ENCODE results near the gene TARDBP. TPM values are rescaled to one million over a fixed set of nuclear protein-coding genes. Genes with fewer than 3 reads are reported as not detected.

TARDBP gene
- total RNA-seq, result 100 to 1,000 TPM; 126 to 243 (median 147) TPM
- polyA plus RNA-seq, result 100 to 1,000 TPM in 1 of 3 donors, 10 to 100 TPM in 2; 88.0 to 123 (median 92.4) TPM
- long read RNA-seq, donor 1, full-length matches to known transcripts, result 29 of 37 reads
- long read RNA-seq, donor 1, partial matches to known transcripts, result 8 of 37 reads
- long read RNA-seq, donor 1, other reads (novel, unspliced or antisense), result 0 of 37 reads
- long read RNA-seq, donor 2, full-length matches to known transcripts, result 30 of 35 reads
- long read RNA-seq, donor 2, partial matches to known transcripts, result 5 of 35 reads
- long read RNA-seq, donor 2, other reads (novel, unspliced or antisense), result 0 of 35 reads

DNA sequence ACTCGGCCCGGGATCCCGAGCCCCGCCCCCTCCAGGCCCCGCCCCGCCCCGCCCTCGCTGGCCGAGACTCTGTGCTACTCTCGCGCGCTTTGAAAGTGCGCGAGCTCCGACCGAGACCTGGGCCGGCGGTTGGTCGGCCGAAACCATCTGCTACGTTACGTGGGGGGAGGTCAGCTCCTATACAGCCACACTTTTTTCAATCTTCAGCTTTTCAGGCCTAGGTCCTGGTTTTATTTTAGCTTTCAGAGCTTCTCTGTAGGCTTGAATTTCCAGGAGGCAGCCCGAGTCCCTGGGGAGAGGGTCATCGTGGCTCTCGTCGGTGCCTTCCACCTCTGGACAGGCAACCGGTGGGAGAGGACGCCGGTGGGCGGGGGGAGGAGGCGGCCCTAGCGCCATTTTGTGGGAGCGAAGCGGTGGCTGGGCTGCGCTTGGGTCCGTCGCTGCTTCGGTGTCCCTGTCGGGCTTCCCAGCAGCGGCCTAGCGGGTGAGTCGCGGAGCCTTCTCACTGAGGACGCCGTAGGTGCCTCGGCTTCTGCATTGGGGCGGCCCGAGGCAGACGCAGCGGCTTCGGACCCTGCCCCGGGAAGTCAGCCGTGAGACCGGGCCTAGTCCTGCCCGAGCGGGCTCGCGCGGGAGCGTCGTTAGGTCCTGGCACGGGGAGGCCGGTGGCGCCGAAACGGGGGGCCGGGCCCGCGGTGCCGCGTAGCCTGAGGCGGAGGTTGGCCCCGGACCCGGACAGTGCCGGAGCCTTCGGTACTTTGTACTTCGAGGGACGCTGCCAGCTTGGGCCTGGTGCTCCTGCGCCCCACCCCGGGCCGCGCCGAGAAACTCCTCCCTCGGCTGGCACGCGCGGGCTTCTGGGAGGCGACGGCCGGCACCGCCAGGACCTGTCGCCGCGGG lies at the start of gene TARDBP:
Gene TARDBP, plus strand, starts transcription at position 395 of the 900 bp plus-strand sequence. CDS start 1,074 bp downstream, outside the sequence.
- TF ChIP-seq POLR2A (IDR thresholded peaks at IDR 0.05) (peak; percentile 64 to 69 (median 67)), POLR2AphosphoS5 (IDR thresholded peaks at IDR 0.05) (peak; percentile 96 to 99 (median 97)), CTCF (IDR thresholded peaks at IDR 0.05 in 8 of 11, conservative IDR thresholded peaks at IDR 0.05 in 3 of 11) (peak in 4 of 11 experiments; percentile 33 to 50 (median 42))
- H3K4me3 ChIP-seq, result peak within 1 kb of the TSS; percentile 89 to 100 (median 98)
- peaks cover 0 to 43% (median 38%) of the 10 kb centered on the region in 6 donors for H3K36me3 ChIP-seq
- intact Hi-C loops (cut with DNase I; ENCODE audit: low total_unique reads), result no loop called here
- no peaks in the 10 kb centered on the region for H3K27me3 ChIP-seq (replicated peaks in 1 of 7)
- WGBS, 5 donors, result 0 to 1% (median 0%) methylated on average over 60 to 94 of the region's 94 CpGs
- H3K27ac ChIP-seq, result peak within 1 kb of the TSS; percentile 86 to 97 (median 95)
- H3K4me1 ChIP-seq, result peaks cover 33 to 59% (median 48%) of the 10 kb centered on the region in 6 donors
- no peaks in the 10 kb centered on the region for H3K9me3 ChIP-seq
- DNase-seq, result peak; percentile 97

DNA sequence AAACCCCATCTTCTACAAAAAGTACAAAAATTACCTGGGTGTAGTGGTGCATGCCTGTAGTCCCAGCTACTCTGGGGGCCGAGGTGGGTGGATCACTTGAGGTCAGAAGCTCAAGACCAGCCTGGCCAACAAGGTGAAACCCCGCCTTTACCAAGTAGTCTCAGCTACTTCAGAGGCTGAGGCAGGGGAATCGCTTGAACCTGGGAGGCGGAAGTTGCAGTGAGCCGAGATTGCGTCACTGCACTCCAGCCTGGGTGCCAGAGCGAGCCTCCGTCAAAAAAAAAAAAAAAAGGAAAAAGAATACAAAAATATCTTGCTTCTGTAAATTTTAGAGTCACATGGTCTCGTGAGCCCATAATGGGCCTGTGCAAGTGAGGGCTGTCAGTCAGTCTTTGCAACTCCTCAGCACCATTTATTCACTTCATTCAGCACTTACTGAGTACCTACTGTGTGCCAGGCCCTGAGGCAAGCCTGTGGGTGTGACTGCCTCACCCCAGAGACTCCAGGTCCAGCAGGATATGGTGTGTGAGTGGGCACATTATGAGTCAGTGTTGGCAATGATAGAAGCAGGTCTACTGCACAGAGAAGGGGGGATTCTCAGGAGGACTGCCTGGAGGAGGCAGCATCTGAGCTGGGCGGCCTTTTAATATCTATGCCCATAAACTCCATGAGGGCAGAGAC lies 46.8 kb upstream of the TARDBP start:
- H3K27ac ChIP-seq, result peak overlapping the region in 4 of 8 donors; percentile 47 to 76 (median 56)
- H3K36me3 ChIP-seq, result no peaks in the 10 kb centered on the region
- H3K9me3 ChIP-seq, result no peaks in the 10 kb centered on the region
- TF ChIP-seq POLR2A (IDR thresholded peaks at IDR 0.05) (no peak), POLR2AphosphoS5 (IDR thresholded peaks at IDR 0.05) (no peak), CTCF (IDR thresholded peaks at IDR 0.05 in 8 of 11, conservative IDR thresholded peaks at IDR 0.05 in 3 of 11) (no peak)
- no peak for DNase-seq
- H3K27me3 ChIP-seq (replicated peaks in 1 of 7), result peaks cover 0 to 30% (median 7%) of the 10 kb centered on the region in 7 donors
- H3K4me3 ChIP-seq, result peak overlapping the region in 1 of 8 donors; percentile 21
- 15 to 36% (median 25%) methylated on average over 9 to 10 of the region's 10 CpGs for WGBS, 5 donors
- peaks cover 0 to 49% (median 34%) of the 10 kb centered on the region in 6 donors for H3K4me1 ChIP-seq
- intact Hi-C loops (cut with DNase I; ENCODE audit: low total_unique reads), result no loop called here

GRCh38 chr1:10967090-10967489 lies 45.4 kb upstream of the TARDBP start:
- WGBS, 5 donors, result 56 to 84% (median 77%) methylated on average over 3 of the region's 3 CpGs
- Histone ChIP-seq H3K36me3 (no peaks in the 10 kb centered on the region), H3K9me3 (no peaks in the 10 kb centered on the region), H3K4me3 (no peak overlapping the region), H3K27me3 (replicated peaks in 1 of 7) (peaks cover 0 to 20% (median 5%) of the 10 kb centered on the region in 7 donors), H3K4me1 (peaks cover 0 to 42% (median 28%) of the 10 kb centered on the region in 6 donors), H3K27ac (no peak overlapping the region)
- TF ChIP-seq POLR2AphosphoS5 (IDR thresholded peaks at IDR 0.05) (no peak), POLR2A (IDR thresholded peaks at IDR 0.05) (no peak), CTCF (IDR thresholded peaks at IDR 0.05 in 8 of 11, conservative IDR thresholded peaks at IDR 0.05 in 3 of 11) (no peak)
- intact Hi-C loops (cut with DNase I; ENCODE audit: low total_unique reads), result no loop called here
- DNase-seq, result no peak
